H1 (cell line): Measurements from ENCODE around the gene THRB. TPM values are rescaled to one million over a fixed set of nuclear protein-coding genes. Genes with fewer than 3 reads are reported as not detected.

ENCODE experiments used
- CTCF ChIA-PET: fragments of 300-600 bp; sonication (Branson Sonifier 250); formaldehyde crosslinking; loops from one replicate; lab custom pipeline; 2021; ENCODE audit not compliant: partially characterized antibody; lab: Charles Lee
- POLR2A ChIA-PET: fragments of 300-600 bp; sonication (Branson Sonifier 250); formaldehyde crosslinking; loops from one replicate; lab custom pipeline; 2021; ENCODE audit warnings: inconsistent platforms; ENCODE audit not compliant: partially characterized antibody; lab: Charles Lee
- DNase-seq, 2 experiments: peaks; one replicate each; pipeline versions ENCODE4 v3.0.0 to v3.0.0-alpha.2; 2010 to 2022; ENCODE audit warnings: low spot score in 2 of 2, low read depth in 1 of 2, mixed read lengths in 1 of 2
- FAIRE-seq: peaks from 2 replicates; lab custom pipeline; 2011; peaks lifted over from hg19 to GRCh38; lab: Jason Lieb, UNC
- H2AFZ ChIP-seq: 2 replicates; pipeline ENCODE4 v1.8.1; 2012; ENCODE audit warnings: low read length, inconsistent platforms
- H2AK5ac ChIP-seq: 2 replicates; pipeline ENCODE4 v1.6.1; 2013; ENCODE audit warnings: low read depth, low read length
- H2BK120ac ChIP-seq: replicated peaks from 2 replicates; pipeline ENCODE3; 2013; ENCODE audit warnings: low read depth, low read length, inconsistent platforms
- H2BK12ac ChIP-seq: 2 replicates; pipeline ENCODE4 v1.6.1; 2013; ENCODE audit warnings: low read depth, low read length
- H2BK15ac ChIP-seq: 2 replicates; pipeline ENCODE4 v1.6.1; 2013; ENCODE audit warnings: low read length
- H2BK20ac ChIP-seq: 2 replicates; pipeline ENCODE4 v1.6.1; 2013; ENCODE audit warnings: low read length
- H2BK5ac ChIP-seq: 2 replicates; pipeline ENCODE4 v1.6.1; 2013; ENCODE audit warnings: low read depth, low read length
- H3K14ac ChIP-seq: 2 replicates; pipeline ENCODE4 v1.6.1; 2013; ENCODE audit warnings: inconsistent platforms; ENCODE audit not compliant: insufficient read length
- H3K18ac ChIP-seq: 2 replicates; pipeline ENCODE4 v1.6.1; 2013; ENCODE audit warnings: low read length; ENCODE audit errors: extremely low read depth
- H3K23ac ChIP-seq: 2 replicates; pipeline ENCODE4 v1.6.1; 2013; ENCODE audit warnings: inconsistent platforms; ENCODE audit not compliant: insufficient read length
- H3K23me2 ChIP-seq: 2 replicates; pipeline ENCODE4 v1.6.1; 2013; ENCODE audit warnings: low read depth, low read length
- H3K27ac ChIP-seq: 2 replicates; pipeline ENCODE4 v1.6.1; 2011; ENCODE audit warnings: low read depth, low read length, inconsistent platforms
- H3K27me3 ChIP-seq, 4 experiments: replicated peaks in 1 of 4; 1 replicate in 1 of 4; 2 replicates in 3 of 4; pipeline versions ENCODE4 v1.6.1 to v1.8.1; 2011 to 2013; ENCODE audit warnings: low read length in 3 of 4, mild to moderate bottlenecking in 3 of 4, inconsistent platforms in 2 of 4, mixed read lengths in 2 of 4, moderate library complexity in 1 of 4; ENCODE audit not compliant: control insufficient read depth in 3 of 4, insufficient read depth in 3 of 4; ENCODE audit errors: extremely low read depth in 1 of 4
- H3K36me3 ChIP-seq, 4 experiments: 2 replicates each; pipeline versions ENCODE4 v1.6.1 to v1.8.1; 2011 to 2013; ENCODE audit warnings: mild to moderate bottlenecking in 4 of 4, low read length in 3 of 4, moderate library complexity in 2 of 4, control low read depth in 1 of 4, inconsistent platforms in 1 of 4; ENCODE audit not compliant: insufficient read depth in 4 of 4, control insufficient read depth in 2 of 4
- H3K4ac ChIP-seq: replicated peaks from 2 replicates; pipeline ENCODE3; 2013; ENCODE audit warnings: low read length, low read depth, mixed read lengths, inconsistent platforms; ENCODE audit not compliant: insufficient read length
- H3K4me1 ChIP-seq, 4 experiments: replicated peaks in 1 of 4; 1 replicate in 1 of 4; 2 replicates in 3 of 4; pipeline versions ENCODE4 v1.6.1 to v1.8.1; 2011 to 2013; ENCODE audit warnings: low read length in 3 of 4, inconsistent platforms in 2 of 4, mixed read lengths in 1 of 4; ENCODE audit not compliant: insufficient read depth in 4 of 4, control insufficient read depth in 3 of 4
- H3K4me2 ChIP-seq, 2 experiments: 2 replicates each; pipeline versions ENCODE4 v1.6.1 to v1.8.1; 2011 to 2013; ENCODE audit warnings: low read depth in 2 of 2, low read length in 2 of 2, control low read depth in 1 of 2, inconsistent platforms in 1 of 2, mild to moderate bottlenecking in 1 of 2; ENCODE audit not compliant: insufficient read depth in 1 of 2
- H3K4me3 ChIP-seq, 4 experiments: fragments of 200-600, 300-600 bp in 1 of 4; sonication (generic), shearing (Covaris generic), sonication (Bioruptor Twin) in 1 of 4; 2 replicates each; pipeline versions ENCODE4 v1.5.1 to v1.8.1; 2011 to 2016; ENCODE audit warnings: low read length in 4 of 4, low read depth in 3 of 4, control low read depth in 2 of 4, inconsistent platforms in 2 of 4, mild to moderate bottlenecking in 2 of 4, mixed read lengths in 1 of 4, moderate library complexity in 1 of 4; ENCODE audit not compliant: insufficient read depth in 2 of 4; ENCODE audit errors: extremely low read depth in 1 of 4
- H3K56ac ChIP-seq: replicated peaks from 2 replicates; pipeline ENCODE3; 2013; ENCODE audit warnings: low read depth, mild to moderate bottlenecking, mixed read lengths, low read length, inconsistent platforms; ENCODE audit not compliant: insufficient read length
- H3K79me1 ChIP-seq: 2 replicates; pipeline ENCODE4 v1.6.1; 2013; ENCODE audit warnings: low read depth, low read length, control low read depth
- H3K79me2 ChIP-seq, 2 experiments: 2 replicates each; pipeline versions ENCODE4 v1.6.1 to v1.8.1; 2012 to 2013; ENCODE audit warnings: low read length in 2 of 2, mild to moderate bottlenecking in 2 of 2, inconsistent platforms in 1 of 2; ENCODE audit not compliant: insufficient read depth in 2 of 2, control insufficient read depth in 1 of 2
- H3K9ac ChIP-seq, 4 experiments: replicated peaks in 1 of 4; 1 replicate in 1 of 4; 2 replicates in 3 of 4; pipeline versions ENCODE4 v1.6.1 to v1.8.1; 2011 to 2013; ENCODE audit warnings: low read depth in 3 of 4, low read length in 3 of 4, control low read depth in 2 of 4, mild to moderate bottlenecking in 2 of 4, moderate library complexity in 2 of 4, inconsistent platforms in 1 of 4; ENCODE audit errors: extremely low read depth in 1 of 4
- H3K9me3 ChIP-seq, 2 experiments: 2 replicates each; pipeline versions ENCODE4 v1.6.1 to v1.8.1; 2012 to 2013; ENCODE audit warnings: mild to moderate bottlenecking in 2 of 2, moderate library complexity in 2 of 2, control low read depth in 1 of 2, inconsistent platforms in 1 of 2, low read depth in 1 of 2, low read length in 1 of 2, mixed read lengths in 1 of 2; ENCODE audit not compliant: insufficient read depth in 2 of 2
- H4K20me1 ChIP-seq, 2 experiments: replicated peaks in 1 of 2; 2 replicates each; pipeline versions ENCODE3 to v1.8.1; 2011 to 2013; ENCODE audit warnings: inconsistent platforms in 2 of 2, low read length in 2 of 2, mild to moderate bottlenecking in 1 of 2; ENCODE audit not compliant: insufficient read depth in 2 of 2, control insufficient read depth in 1 of 2
- H4K5ac ChIP-seq: 2 replicates; pipeline ENCODE4 v1.6.1; 2013; ENCODE audit warnings: low read length, low read depth, mixed read lengths, inconsistent platforms; ENCODE audit not compliant: insufficient read length
- H4K8ac ChIP-seq: 2 replicates; pipeline ENCODE4 v1.8.0; 2013; ENCODE audit warnings: mild to moderate bottlenecking, moderate library complexity, low read length, inconsistent platforms; ENCODE audit not compliant: insufficient read depth; ENCODE audit errors: extremely low read depth
- H4K91ac ChIP-seq: replicated peaks from 2 replicates; pipeline ENCODE3; 2013; ENCODE audit warnings: low read length, mixed read lengths, inconsistent platforms; ENCODE audit not compliant: insufficient read length
- CBX5 ChIP-seq: fragments of 300-800, 300-1000 bp; sonication (generic); IDR thresholded peaks from 2 replicates; pipeline ENCODE4 v1.7.1; 2016; ENCODE audit warnings: antibody characterized with exemption, low read length, low read depth
- FOSL1 ChIP-seq: IDR thresholded peaks from 2 replicates; pipeline ENCODE4 v1.6.1; 2011; ENCODE audit warnings: mild to moderate bottlenecking, low read depth, low read length, moderate library complexity; ENCODE audit not compliant: insufficient read depth
- JUN ChIP-seq: IDR thresholded peaks from 2 replicates; pipeline ENCODE4 v1.6.1; 2011; ENCODE audit warnings: low read depth, mild to moderate bottlenecking, improper control_type of control experiment, low read length
- JUND ChIP-seq: IDR thresholded peaks from 2 replicates; pipeline ENCODE4 v1.6.1; 2011; ENCODE audit warnings: mild to moderate bottlenecking, improper control_type of control experiment, low read length
- KDM5A ChIP-seq: fragments of 200-600 bp; IDR thresholded peaks from 2 replicates; pipeline ENCODE4 v1.7.1; 2012; ENCODE audit warnings: mild to moderate bottlenecking, low read length, inconsistent platforms, mixed read lengths
- TEAD4 ChIP-seq: IDR thresholded peaks from 2 replicates; pipeline ENCODE4 v1.6.1; 2012; ENCODE audit warnings: low read depth, low read length, inconsistent platforms, mixed read lengths
- USF2 ChIP-seq: IDR thresholded peaks from 2 replicates; pipeline ENCODE4 v1.6.1; 2011; ENCODE audit warnings: low read length, improper control_type of control experiment
- WGBS, 2 experiments: shearing (Covaris generic) in 1 of 2; methylation state at CpG; one replicate each; pipeline versions ENCODE4 v1.1.6 to v1.1.7; 2013 to 2015; ENCODE audit warnings: low lambda C conversion rate in 2 of 2, mixed read lengths in 2 of 2, inconsistent platforms in 1 of 2, low coverage in 1 of 2, missing lambda C conversion rate in 1 of 2; ENCODE audit not compliant: insufficient replicate concordance in 2 of 2, insufficient coverage in 1 of 2, insufficient read length in 1 of 2; ENCODE audit errors: extremely low coverage in 1 of 2, missing lambda C conversion rate in 1 of 2; 5-methylcytosine and 5-hydroxymethylcytosine counted together
- polyA plus RNA-seq, 7 experiments: library from polyadenylated mRNA; depleted of rRNA in 3 of 7; stranded (reverse) in 5 of 7; unstranded in 2 of 7; fragments of >200 nt in 5 of 7; fragments of 200-250 nt in 2 of 7; gene quantifications; 1 replicate in 5 of 7; 2 replicates in 1 of 7; 4 replicates in 1 of 7; pipeline versions ENCODE4 v1.2.1 to v1.2.3, GENCODE V29; 2011 to 2013; ENCODE audit warnings: missing spikeins in 2 of 7, mixed read lengths in 2 of 7
- total RNA-seq: library from RNA; stranded (reverse); fragmentation: NEBNext Ultra II Directional; extraction: Animal tissue kit (Norgen Biotek cat#: 25700); gene quantifications from 2 replicates; pipeline ENCODE4 v1.2.1, GENCODE V29; 2021

THRB gene
- total and polyA plus RNA-seq, 2 of the 8 experiments (the other 6 are each of a cell fraction or from before 2014, with no cell fraction given), result 0.98 to 3.9 TPM

GRCh38 chr3:24142127-24142526 is 352.5 kb downstream of the THRB start:
- Histone ChIP-seq H2AFZ (no peak overlapping the region), H3K4ac (no peak overlapping the region), H3K27me3 (no peaks in the 10 kb centered on the region), H3K36me3 (no peaks in the 10 kb centered on the region), H2BK15ac (no peak overlapping the region), H3K18ac (no peak overlapping the region), H3K79me1 (no peaks in the 10 kb centered on the region), H2BK120ac (no peak overlapping the region), H3K9ac (no peak overlapping the region), H3K4me2 (no peak overlapping the region), H2AK5ac (no peak overlapping the region), H4K8ac (no peak overlapping the region), H3K4me1 (0 out of 7 replicates have a peak, but pooled peaks cover 0 to 2% (median 0%) of the 10 kb centered on the region in 4 experiments), H3K14ac (no peak overlapping the region), H3K23me2 (no peaks in the 10 kb centered on the region), H3K23ac (no peak overlapping the region), H3K79me2 (no peaks in the 10 kb centered on the region), H4K20me1 (no peaks in the 10 kb centered on the region), H4K5ac (no peak overlapping the region), H3K56ac (no peak overlapping the region), H3K9me3 (no peaks in the 10 kb centered on the region), H2BK20ac (no peak overlapping the region), H4K91ac (no peak overlapping the region), H2BK5ac (no peak overlapping the region), H2BK12ac (no peak overlapping the region), H3K27ac (no peak overlapping the region), H3K4me3 (no peak overlapping the region)
- WGBS, 2 experiments, result 93% methylated on average over 1 of the region's 1 CpG; no CpG with 5 or more reads in 1 of the 2 experiments
- POLR2A ChIA-PET, result no interaction called here
- CTCF ChIA-PET, result interaction anchor here (0.6 kb wide), 1 partner anchor 585 kb away, joined by 4 read pairs; no protein-coding TSS in a partner anchor
- FAIRE-seq (no peak), DNase-seq (no peak)
- TF ChIP-seq JUND (no peak), FOSL1 (no peak), TEAD4 (no peak), JUN (no peak), USF2 (no peak), KDM5A (no peak), CBX5 (no peak)
